ENCODE results near the gene MYBPH.

MYBPH gene, protein sequence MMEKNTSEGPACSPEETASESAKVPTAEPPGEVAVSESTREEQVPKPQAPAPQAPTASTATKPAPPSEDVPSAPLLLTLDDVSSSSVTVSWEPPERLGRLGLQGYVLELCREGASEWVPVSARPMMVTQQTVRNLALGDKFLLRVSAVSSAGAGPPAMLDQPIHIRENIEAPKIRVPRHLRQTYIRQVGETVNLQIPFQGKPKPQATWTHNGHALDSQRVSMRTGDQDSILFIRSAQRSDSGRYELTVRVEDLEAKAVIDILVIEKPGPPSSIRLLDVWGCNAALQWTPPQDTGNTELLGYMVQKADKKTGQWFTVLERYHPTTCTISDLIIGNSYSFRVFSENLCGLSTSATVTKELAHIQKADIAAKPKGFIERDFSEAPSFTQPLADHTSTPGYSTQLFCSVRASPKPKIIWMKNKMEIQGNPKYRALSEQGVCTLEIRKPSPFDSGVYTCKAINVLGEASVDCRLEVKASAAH

DNA sequence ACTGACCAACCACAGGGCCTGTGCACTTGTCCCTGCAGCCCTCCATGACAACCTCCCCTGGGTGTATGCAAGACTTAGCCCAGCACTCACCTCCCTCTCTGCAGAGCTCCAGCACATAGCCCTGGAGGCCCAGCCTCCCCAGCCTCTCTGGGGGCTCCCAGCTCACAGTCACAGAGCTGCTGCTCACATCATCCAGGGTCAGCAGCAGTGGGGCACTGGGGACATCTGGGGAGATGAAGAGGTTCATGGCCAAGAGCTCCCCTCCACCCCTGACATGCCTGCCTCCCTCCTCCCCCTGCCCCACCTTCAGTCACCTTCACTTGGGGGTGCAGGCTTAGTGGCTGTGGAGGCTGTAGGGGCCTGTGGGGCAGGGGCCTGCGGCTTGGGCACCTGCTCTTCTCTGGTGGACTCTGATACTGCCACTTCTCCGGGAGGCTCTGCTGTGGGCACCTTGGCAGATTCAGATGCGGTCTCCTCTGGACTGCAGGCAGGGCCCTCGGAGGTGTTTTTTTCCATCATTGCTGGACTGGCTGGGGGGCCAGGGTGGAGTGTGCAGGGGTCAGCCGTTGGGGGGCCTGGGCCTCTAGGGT, at the start of gene MYBPH:
MYBPH (minus strand) TSS at position 590 of the 590 bp plus-strand sequence; CDS start at position 519, 71 bp downstream.
- Histone ChIP-seq H3K4me3 (ENCODE audit: low read depth, low read length, poor library complexity, severe bottlenecking) (no peak within 1 kb of the TSS), H3K9me3 (ENCODE audit: low read length) (no peaks in the 10 kb centered on the region), H3K79me2 (ENCODE audit: insufficient read depth, low read length) (no peaks in the 10 kb centered on the region), H3K9me2 (ENCODE audit: low read depth, low read length) (no peaks in the 10 kb centered on the region), H2AFZ (ENCODE audit: low read length) (no peak within 1 kb of the TSS), H3K27me3 (ENCODE audit: insufficient read depth, low read length) (no peaks in the 10 kb centered on the region), H3K9ac (ENCODE audit: low read length) (no peak within 1 kb of the TSS), H4K20me1 (ENCODE audit: insufficient read depth, low read length) (no peaks in the 10 kb centered on the region), H3K27ac (ENCODE audit: low read depth, low read length, poor library complexity, severe bottlenecking) (no peak within 1 kb of the TSS), H3F3A (ENCODE audit: insufficient read depth, low read length) (no peaks in the 10 kb centered on the region), H3K4me1 (ENCODE audit: insufficient read depth, low read length, severe bottlenecking) (no peaks in the 10 kb centered on the region), H3K4me2 (ENCODE audit: low read length) (no peak within 1 kb of the TSS), H3K36me3 (ENCODE audit: insufficient read depth, low read length) (no peaks in the 10 kb centered on the region)
- TF ChIP-seq, protein P1, sequence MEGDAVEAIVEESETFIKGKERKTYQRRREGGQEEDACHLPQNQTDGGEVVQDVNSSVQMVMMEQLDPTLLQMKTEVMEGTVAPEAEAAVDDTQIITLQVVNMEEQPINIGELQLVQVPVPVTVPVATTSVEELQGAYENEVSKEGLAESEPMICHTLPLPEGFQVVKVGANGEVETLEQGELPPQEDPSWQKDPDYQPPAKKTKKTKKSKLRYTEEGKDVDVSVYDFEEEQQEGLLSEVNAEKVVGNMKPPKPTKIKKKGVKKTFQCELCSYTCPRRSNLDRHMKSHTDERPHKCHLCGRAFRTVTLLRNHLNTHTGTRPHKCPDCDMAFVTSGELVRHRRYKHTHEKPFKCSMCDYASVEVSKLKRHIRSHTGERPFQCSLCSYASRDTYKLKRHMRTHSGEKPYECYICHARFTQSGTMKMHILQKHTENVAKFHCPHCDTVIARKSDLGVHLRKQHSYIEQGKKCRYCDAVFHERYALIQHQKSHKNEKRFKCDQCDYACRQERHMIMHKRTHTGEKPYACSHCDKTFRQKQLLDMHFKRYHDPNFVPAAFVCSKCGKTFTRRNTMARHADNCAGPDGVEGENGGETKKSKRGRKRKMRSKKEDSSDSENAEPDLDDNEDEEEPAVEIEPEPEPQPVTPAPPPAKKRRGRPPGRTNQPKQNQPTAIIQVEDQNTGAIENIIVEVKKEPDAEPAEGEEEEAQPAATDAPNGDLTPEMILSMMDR (IDR thresholded peaks at IDR 0.05; ENCODE audit: low read length): no peak
- no peak for TF ChIP-seq EZH2 (IDR thresholded peaks at IDR 0.05; ENCODE audit: borderline replicate concordance, low read length)

DNA sequence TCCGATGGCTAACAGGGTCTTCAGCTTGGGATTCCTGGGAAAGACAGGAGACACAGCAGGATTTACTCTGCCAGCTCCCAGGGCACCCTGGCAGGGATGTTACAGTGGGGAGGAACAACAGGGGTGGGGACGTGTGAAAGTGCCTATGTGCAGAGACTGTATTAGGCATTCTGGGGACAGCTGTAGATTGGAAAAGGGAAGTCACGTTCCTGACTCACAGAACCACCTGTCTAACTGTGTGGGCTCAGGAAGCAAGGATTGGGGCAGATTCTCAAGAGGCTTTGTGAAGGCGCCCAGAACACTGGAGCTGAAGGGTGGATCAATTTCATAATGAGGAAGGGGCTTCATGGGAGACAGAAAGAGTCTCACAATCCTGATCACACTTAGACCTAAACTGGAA, 49.4 kb upstream of the MYBPH start:
- Histone ChIP-seq H3K79me2 (ENCODE audit: insufficient read depth, low read length) (no peaks in the 10 kb centered on the region), H3K9me2 (ENCODE audit: low read depth, low read length) (no peaks in the 10 kb centered on the region), H3K9me3 (ENCODE audit: low read length) (no peaks in the 10 kb centered on the region), H2AFZ (ENCODE audit: low read length) (no peak overlapping the region), H3F3A (ENCODE audit: insufficient read depth, low read length) (no peaks in the 10 kb centered on the region), H3K27ac (ENCODE audit: low read depth, low read length, poor library complexity, severe bottlenecking) (no peak overlapping the region), H3K4me1 (ENCODE audit: insufficient read depth, low read length, severe bottlenecking) (no peaks in the 10 kb centered on the region), H4K20me1 (ENCODE audit: insufficient read depth, low read length) (no peaks in the 10 kb centered on the region), H3K36me3 (ENCODE audit: insufficient read depth, low read length) (no peaks in the 10 kb centered on the region), H3K27me3 (ENCODE audit: insufficient read depth, low read length) (no peaks in the 10 kb centered on the region), H3K4me2 (ENCODE audit: low read length) (no peak overlapping the region), H3K9ac (ENCODE audit: low read length) (no peak overlapping the region), H3K4me3 (ENCODE audit: low read depth, low read length, poor library complexity, severe bottlenecking) (no peak overlapping the region)
- TF ChIP-seq, protein P1 (IDR thresholded peaks at IDR 0.05; ENCODE audit: low read length): no peak
- TF ChIP-seq EZH2 (IDR thresholded peaks at IDR 0.05; ENCODE audit: borderline replicate concordance, low read length): no peak

DNA sequence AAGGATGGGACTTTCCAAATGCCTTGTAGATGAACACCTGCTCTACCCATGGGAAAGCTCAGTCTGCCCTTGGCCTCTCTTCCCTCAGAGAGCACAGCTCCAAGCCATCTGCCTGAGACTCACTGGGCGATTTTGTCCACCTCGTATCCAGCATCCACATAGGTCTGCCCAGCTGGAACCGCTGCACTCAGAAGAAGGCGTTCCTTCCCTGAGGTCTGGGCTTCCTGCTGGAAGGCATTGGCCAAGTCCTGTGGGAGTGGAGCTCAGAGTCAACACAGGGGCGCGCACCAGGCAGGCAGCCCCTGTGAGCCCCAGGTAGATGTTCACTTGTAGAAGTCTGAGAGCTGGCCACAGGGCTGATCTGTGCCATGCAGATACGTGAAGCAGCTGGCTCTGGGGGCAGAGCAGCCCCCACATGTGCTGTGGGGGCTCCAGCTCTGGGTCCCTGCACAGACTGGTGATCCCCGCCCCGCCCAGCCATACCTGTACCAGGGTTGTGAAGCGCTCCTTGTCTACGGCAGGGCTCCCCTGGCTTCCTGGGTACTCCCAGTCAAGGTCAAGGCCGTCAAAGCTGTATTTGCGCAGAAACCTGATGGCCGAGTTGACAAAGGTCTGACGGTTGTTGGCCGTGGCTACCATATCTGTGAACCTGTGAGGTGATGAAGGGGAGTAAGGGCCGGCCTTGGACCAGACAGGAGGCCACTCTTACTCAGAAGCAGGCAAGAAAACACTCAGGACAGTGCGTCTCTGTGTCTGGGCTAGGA, 47.6 kb upstream of the MYBPH start:
- TF ChIP-seq, protein P1 (IDR thresholded peaks at IDR 0.05; ENCODE audit: low read length): no peak
- no peak for TF ChIP-seq EZH2 (IDR thresholded peaks at IDR 0.05; ENCODE audit: borderline replicate concordance, low read length)
- no peaks in the 10 kb centered on the region for H3K27me3 ChIP-seq (ENCODE audit: insufficient read depth, low read length)
- H3K4me2 ChIP-seq (ENCODE audit: low read length): no peak overlapping the region
- H3K4me1 ChIP-seq (ENCODE audit: insufficient read depth, low read length, severe bottlenecking): no peaks in the 10 kb centered on the region
- no peaks in the 10 kb centered on the region for H3K36me3 ChIP-seq (ENCODE audit: insufficient read depth, low read length)
- no peaks in the 10 kb centered on the region for H3F3A ChIP-seq (ENCODE audit: insufficient read depth, low read length)
- no peak overlapping the region for H3K9ac ChIP-seq (ENCODE audit: low read length)
- no peaks in the 10 kb centered on the region for H3K9me3 ChIP-seq (ENCODE audit: low read length)
- no peak overlapping the region for H3K27ac ChIP-seq (ENCODE audit: low read depth, low read length, poor library complexity, severe bottlenecking)
- no peak overlapping the region for H2AFZ ChIP-seq (ENCODE audit: low read length)
- H3K9me2 ChIP-seq (ENCODE audit: low read depth, low read length): no peaks in the 10 kb centered on the region
- no peaks in the 10 kb centered on the region for H4K20me1 ChIP-seq (ENCODE audit: insufficient read depth, low read length)
- H3K4me3 ChIP-seq (ENCODE audit: low read depth, low read length, poor library complexity, severe bottlenecking): no peak overlapping the region
- no peaks in the 10 kb centered on the region for H3K79me2 ChIP-seq (ENCODE audit: insufficient read depth, low read length)

Data from OCI-LY1 (cell line).